CD4-positive, alpha-beta T cell treated with Interleukin-21 for 1 hour (primary cell): ENCODE results near the gene FAM236A.
"Not testable (repeated sequence)": the region's sequence is repeated elsewhere in the genome, so short reads cannot be mapped to it uniquely, and the experiment has no call there.

ENCODE experiments used
- DNase-seq: peaks from one replicate; pipeline ENCODE4 v3.0.0-alpha.2; 2020

FAM236A gene

DNA sequence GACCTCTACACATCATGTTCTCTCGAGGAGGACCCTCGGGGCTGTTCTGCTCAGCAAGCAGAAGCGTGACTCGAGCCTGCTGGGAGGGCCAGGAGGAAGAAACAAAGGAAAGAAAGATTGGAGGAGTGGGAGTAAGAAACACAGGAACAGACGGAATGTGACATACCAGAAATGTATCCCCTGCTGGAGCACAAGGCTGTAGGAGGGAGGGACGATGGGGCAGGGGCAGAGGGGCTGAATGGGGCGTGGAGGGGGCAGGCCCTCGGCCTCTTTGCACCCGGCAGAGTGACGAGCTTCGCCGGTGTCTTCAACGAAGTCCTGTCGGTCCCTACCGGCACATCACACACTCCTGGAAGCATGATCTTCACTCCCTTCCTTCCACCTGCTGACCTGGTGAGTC, at the start of gene FAM236A:
Gene FAM236A (plus strand): TSS at position 301 of the 400 bp plus-strand sequence. CDS start 57 bp downstream, at position 358.
- not testable (repeated sequence) for DNase-seq

DNA sequence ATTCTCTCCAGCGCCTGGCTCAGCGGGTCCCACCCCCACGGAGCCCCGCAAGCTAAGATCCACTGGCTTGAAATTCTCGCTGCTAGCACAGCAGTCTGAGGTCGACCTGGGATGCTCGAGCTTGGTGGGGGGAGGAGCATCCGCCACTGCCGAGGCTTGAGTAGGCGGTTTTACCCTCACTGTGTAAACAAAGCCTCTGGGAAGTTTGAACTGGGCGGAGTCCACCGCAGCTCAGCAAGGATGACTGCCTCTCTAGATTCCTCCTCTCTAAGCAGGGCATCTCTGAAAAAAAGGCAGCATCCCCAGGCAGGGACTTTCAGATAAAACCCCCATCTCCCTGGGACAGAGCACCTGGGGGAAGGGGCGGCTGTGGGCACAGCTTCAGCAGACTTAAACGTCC, 48.3 kb upstream of the FAM236A start:
- not testable (repeated sequence) for DNase-seq

DNA sequence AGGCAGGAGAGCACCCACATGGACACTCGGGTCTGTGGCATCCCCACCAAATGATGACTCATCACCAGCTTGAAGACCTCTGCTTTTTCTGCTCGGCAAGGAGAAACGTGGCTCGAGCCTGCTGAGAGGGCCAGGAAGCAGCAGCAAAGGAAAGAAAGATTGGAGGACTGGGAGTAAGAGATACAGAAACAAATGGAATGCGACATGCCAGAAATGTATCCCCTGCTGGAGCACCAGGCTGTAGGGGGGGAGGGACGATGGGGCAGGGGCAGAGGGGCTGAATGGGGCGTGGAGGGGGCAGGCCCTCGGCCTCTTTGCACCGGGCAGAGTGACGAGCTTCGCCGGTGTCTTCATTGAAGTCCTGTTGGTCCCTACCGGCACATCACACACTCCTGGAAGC, 25.7 kb upstream of the FAM236A start, which contains the start of gene FAM236C:
Gene FAM236C (plus strand): TSS at position 301 of the 400 bp plus-strand sequence. CDS start 100 bp downstream, outside the sequence.
- not testable (repeated sequence) for DNase-seq

DNA sequence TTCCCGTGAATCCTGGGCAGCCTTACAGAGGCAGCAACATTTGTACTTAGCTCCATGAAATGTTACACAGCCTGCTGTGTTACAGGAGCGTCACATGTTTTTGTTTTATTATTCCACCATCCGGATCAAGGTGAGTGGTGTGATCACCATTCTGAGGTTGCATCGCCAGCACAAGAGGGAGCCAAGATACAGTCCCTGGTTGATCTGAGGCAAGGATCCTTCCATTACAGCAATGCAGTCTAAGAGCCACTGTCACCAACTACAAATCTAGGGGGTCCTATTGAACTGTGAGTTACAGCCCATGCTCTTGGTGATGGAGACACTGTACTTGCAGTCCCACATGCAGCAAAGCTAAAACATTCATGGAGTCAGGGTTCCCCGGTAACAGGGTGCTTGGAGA, 21.9 kb upstream of the FAM236A start:
- not testable (repeated sequence) for DNase-seq

DNA sequence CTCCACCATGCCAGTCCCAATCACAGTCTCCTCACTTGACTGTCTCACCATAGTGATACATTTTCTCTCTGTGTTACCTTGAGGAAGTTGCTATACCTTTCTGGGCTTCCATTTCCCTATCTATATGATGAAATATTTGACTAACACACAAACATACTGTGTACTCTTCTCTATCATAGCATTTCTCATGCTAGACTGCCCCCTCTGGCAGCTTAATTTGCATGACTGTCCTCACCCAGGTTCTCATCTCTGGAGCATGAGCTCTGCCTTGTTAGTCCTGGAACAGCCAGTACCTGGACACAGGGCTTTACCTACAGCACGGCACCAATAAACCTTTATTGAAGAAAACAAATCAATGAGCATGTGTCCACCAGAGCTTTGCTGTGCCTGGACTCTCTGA, 5.7 kb upstream of the FAM236A start:
- not testable (repeated sequence) for DNase-seq

DNA sequence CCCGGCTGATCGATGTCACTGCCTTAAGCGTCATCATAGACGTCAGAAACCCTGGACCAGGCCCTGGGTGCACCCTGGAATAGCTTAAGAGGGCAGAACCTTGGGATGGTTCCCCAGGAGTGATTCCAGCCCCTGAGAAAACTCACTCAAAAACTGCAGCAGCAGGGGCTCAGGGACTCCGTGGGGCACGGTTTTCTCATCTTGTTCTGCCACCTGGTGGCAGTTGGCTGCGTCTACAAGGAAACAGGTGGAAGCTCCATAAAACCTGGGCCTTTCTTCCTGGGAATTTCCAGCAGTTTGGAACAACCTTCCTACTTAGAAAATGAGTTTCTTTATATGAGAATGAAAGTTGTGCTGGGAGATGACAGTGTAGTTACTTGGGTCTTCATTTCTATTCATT, 1.6 kb upstream of the FAM236A start:
- not testable (repeated sequence) for DNase-seq

DNA sequence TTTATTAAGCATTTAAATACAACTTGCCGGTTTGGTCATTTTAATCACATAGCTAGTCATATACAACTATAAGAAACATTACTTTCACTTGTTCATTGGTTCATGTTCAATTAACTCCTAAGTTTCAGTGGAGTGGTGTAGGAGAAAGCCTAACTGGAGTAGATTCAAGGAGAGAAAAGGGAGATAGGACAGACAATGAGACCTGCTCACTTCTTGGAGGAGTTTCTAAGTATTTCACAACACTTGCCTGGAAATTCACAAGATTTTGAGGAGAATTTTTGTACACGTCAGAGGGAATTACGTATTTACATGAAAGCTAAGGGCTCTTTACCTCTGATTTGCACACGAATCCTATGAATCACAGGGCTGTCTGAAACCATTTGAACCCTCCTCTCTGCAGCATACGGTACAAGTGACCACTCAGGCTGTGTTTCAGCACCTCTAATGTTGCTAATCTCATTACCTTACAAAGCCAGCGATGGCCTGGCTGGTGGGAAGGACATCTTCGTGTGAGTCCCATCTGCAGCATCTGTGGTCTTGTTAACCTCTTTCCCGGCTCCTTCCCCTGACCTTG, 1.0 kb upstream of the FAM236A start:
- not testable (repeated sequence) for DNase-seq

DNA sequence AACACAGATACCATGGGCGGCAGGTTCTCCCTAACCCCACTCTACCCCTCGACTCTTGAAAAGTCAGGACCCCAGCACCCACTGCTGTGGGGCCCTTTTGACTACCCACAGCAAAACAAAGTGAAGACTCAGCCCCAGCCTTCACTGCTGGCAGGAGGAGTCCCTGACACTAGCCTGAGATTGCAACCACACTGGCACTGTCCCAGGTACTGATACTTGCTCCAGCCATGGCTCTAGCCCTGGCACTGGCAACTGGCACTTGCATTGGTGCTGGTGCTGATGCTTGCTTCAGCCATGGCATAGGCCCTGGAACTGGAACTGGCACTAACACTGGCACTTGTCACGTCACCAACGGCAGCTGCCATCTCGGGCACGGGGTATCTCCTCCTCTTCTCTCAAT, 4.3 kb downstream of the FAM236A start:
- DNase-seq = not testable (repeated sequence)

DNA sequence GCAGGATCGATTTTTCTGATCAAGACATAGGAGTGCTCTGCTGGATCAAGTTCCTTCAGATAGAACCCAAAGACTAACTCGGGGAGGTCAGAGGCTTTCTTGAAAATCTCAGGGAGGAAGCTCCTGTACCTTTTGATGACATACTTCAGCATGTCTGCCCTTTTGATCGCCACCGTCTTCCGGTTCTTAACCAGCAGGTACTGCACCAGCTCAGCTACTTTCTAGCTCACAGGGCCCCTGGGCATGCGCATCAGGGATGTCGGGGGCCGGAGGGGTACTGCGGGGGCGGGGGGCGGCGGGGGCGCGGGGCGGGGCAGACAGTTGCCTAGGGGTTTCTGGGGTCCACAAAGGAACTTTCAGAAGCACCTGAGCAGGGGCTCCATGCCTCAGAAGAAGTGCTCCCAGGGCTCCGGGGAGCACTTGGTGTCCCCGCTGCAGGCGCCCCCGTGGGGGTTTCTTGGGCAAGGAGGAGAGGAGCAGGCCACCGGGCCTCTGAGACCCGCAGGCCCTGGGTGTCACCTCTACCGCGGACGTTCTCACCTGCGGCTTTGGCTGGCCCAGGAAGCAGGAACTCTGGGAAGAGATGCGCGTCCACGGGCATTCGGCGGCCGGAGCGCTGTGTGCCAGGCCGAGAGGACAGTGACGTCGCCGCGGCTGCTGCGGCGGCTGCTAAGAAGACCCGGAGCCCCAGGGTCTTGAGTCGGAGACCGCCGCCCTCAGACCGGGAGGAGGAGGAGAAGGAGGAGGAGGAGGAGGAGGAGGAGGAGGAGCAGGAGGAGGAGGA, 5.2 kb downstream of the FAM236A start:
- not testable (repeated sequence) for DNase-seq

DNA sequence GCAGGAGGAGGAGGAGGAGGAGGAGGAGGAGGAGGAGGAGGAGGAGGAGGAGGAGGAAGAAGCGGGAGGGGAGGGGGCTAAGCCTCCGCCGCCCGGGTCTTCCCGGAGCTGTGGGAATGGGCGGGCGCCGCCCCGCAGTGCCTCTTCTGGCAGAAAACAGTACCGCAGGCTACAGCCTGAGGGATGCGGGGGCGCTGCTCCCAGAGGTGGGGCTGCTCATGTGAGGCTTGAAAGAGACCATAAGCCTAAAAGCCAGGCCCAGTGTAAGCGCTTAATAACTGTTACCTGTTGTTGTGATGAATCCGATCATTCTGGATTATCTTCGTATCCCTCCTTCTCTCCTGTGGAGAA, 5.8 kb downstream of the FAM236A start, which contains the start of gene DMRTC1:
Gene DMRTC1 (minus strand): TSS at position 19 of the 351 bp plus-strand sequence. CDS start 68,143 bp downstream, outside the sequence.
- DNase-seq = not testable (repeated sequence)

DNA sequence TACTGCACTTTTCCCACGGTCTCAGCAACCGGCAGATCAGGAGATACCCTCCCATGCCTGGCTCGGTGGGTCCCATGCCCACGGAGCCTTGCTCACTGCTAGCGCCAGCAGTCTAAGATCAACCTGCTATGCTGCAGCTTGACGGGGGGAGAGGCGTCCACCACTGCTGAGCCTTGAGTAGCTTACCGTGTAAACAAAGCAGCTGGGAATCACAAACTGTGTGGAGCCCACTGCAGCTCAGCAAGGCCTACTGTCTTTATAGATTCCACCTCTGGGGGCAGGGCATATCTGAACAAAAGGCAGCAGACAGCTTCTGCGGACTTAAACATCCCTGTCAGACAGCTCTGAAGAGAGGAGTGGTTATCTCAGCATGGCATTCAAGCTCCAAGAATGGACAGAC, 22.0 kb downstream of the FAM236A start:
- DNase-seq = not testable (repeated sequence)

DNA sequence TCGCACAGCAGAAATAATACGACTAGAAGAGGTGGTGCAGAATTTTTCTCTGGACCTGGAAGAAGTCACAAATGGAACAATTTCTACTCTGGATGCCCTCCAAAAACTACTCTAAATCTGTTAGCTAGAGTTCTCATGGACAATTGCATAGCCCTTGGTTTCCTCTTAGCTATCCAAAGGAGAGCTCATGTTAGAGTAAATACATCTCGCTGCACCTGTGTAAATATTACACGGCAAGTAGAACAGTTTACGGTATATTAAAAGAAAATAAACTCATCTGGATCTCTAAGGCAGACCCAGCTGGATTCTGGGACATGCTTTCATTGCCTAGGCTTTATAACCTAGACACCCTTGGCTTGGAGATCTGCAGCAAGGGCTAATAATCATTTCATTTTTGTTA, 33.9 kb downstream of the FAM236A start:
- DNase-seq = not testable (repeated sequence)

DNA sequence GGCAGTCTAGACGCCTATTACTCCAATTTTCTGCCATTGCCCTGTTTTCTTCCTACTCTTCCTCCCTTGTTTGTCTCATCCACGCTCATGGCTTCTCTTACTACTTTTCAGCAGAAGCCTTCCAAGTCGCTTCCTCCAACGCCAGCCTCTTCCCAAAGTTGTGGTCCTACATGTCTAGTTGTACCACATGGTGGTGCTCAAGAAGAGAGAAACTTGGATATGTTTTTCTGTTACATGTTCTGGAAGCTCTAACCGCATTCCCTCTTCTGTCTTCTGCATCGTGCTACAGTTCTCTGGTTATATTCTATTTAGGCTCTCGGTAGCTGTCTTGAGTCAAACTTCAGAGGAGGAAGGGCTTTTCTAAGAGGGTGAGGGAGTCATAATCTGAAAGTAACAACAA, 36.9 kb downstream of the FAM236A start:
- DNase-seq = not testable (repeated sequence)

DNA sequence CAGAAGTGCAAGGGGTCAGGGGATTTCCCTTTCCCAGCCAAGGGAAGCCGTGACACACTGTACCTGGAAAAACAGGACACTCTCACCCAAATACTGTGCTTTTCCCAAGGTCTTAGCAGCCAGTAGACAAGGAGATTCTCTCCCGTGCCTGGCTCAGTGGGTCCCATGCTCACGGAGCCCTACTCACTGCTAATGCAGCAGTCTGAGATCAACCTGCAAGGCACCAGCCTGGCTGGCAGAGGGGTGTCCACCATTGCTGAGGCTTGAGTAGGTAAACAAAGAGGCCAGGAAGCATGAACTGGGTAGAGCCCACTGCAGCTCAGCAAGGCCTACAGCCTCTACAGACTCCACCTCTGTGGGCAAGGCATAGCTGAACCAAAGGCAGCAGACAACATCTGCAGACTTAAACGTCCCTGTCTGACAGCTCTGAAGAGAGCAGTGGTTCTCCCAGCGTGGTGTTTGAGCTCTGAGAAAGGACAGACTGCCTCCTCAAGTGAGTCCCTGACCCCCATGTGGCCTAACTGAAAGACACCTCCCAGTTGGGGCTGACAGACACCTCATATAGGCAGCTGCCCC, 43.0 kb downstream of the FAM236A start:
- not testable (repeated sequence) for DNase-seq
